Transverse colon (tissue), 3 donors: Measurements from ENCODE around the gene CRB1.

Experiments
- POLR2A ChIP-seq: fragments of 450-650 bp; IDR thresholded peaks from one replicate; pipeline ENCODE4 v1.6.1; 2016; ENCODE audit warnings: antibody characterized with exemption, mild to moderate bottlenecking, moderate library complexity
- TF ChIP-seq, protein P1 (sequence below), 5 experiments: fragments of 200-600 bp in 3 of 5; fragments of 450-650 bp in 2 of 5; sonication (generic) in 3 of 5; IDR thresholded peaks; 1 replicate in 2 of 5; 2 replicates in 3 of 5; pipeline ENCODE4 v1.5.1; 2016 to 2017; ENCODE audit warnings: antibody characterized with exemption in 5 of 5, inconsistent platforms in 3 of 5, mild to moderate bottlenecking in 2 of 5, moderate library complexity in 1 of 5

DNA sequence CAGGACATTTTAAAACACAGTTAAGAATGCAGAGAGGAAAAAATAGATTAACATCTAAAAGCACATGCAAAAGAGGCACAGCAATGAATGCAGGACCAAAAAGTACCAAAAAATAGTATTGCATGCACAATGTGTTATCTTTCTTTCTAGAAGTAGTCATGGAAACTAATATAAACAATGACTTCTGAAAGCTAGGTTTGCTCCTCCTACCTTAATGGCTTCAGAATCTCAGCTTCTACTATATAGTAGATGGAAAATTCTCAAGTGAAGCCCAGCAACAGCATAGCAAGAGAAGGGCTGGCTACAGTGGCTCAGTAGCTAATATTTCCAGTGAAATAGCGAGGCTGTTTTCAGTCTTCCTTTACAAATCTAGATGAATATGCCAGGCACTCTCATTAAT, 125.1 kb downstream of the CRB1 start:
- TF ChIP-seq, protein P1, sequence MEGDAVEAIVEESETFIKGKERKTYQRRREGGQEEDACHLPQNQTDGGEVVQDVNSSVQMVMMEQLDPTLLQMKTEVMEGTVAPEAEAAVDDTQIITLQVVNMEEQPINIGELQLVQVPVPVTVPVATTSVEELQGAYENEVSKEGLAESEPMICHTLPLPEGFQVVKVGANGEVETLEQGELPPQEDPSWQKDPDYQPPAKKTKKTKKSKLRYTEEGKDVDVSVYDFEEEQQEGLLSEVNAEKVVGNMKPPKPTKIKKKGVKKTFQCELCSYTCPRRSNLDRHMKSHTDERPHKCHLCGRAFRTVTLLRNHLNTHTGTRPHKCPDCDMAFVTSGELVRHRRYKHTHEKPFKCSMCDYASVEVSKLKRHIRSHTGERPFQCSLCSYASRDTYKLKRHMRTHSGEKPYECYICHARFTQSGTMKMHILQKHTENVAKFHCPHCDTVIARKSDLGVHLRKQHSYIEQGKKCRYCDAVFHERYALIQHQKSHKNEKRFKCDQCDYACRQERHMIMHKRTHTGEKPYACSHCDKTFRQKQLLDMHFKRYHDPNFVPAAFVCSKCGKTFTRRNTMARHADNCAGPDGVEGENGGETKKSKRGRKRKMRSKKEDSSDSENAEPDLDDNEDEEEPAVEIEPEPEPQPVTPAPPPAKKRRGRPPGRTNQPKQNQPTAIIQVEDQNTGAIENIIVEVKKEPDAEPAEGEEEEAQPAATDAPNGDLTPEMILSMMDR (IDR thresholded peaks at IDR 0.05): no peak
- no peak for TF ChIP-seq POLR2A
